Small intestine (tissue), 7 donors: ENCODE results near the gene VAT1L. TPM values are rescaled to one million over a fixed set of nuclear protein-coding genes. Genes with fewer than 3 reads are reported as not detected.
A peak's percentile ranks its signal among the peaks of the same experiment; 100 is the strongest.

Experiments used
- DNase-seq, 2 donors: peaks; one replicate each; pipeline versions ENCODE4 v3.0.0 to v3.0.0-alpha.2; 2013
- FAIRE-seq: peaks from 2 replicates; lab custom pipeline; 2012; peaks lifted over from hg19 to GRCh38; lab: Jason Lieb, UNC
- H3K27ac ChIP-seq, 3 donors: one replicate each; pipeline ENCODE4 v1.5.1; 2013; ENCODE audit warnings: low read length in 2 of 3, mild to moderate bottlenecking in 2 of 3, control low read depth in 1 of 3, inconsistent platforms in 1 of 3, low read depth in 1 of 3, moderate library complexity in 1 of 3
- H3K27me3 ChIP-seq, 3 donors: one replicate each; pipeline ENCODE4 v1.6.1; 2013; ENCODE audit warnings: low read length in 3 of 3, inconsistent platforms in 1 of 3; ENCODE audit not compliant: control insufficient read depth in 3 of 3, insufficient read depth in 3 of 3
- H3K36me3 ChIP-seq, 3 donors: one replicate each; pipeline ENCODE4 v1.6.1; 2013; ENCODE audit warnings: low read length in 3 of 3, inconsistent platforms in 1 of 3, low read depth in 1 of 3, mild to moderate bottlenecking in 1 of 3, moderate library complexity in 1 of 3; ENCODE audit not compliant: control insufficient read depth in 3 of 3, insufficient read depth in 2 of 3
- H3K4me1 ChIP-seq, 3 donors: one replicate each; pipeline ENCODE4 v1.6.1; 2013; ENCODE audit warnings: low read length in 2 of 3, inconsistent platforms in 1 of 3, low read depth in 1 of 3, mild to moderate bottlenecking in 1 of 3, moderate library complexity in 1 of 3; ENCODE audit not compliant: control insufficient read depth in 3 of 3, insufficient read depth in 2 of 3
- H3K4me3 ChIP-seq, 3 donors: one replicate each; pipeline ENCODE4 v1.5.1; 2013; ENCODE audit warnings: low read length in 3 of 3, control low read depth in 1 of 3, inconsistent platforms in 1 of 3, low read depth in 1 of 3, mild to moderate bottlenecking in 1 of 3, moderate library complexity in 1 of 3
- H3K9me3 ChIP-seq, 2 donors: one replicate each; pipeline ENCODE4 v1.6.1; 2013; ENCODE audit warnings: low read depth in 1 of 2, low read length in 1 of 2; ENCODE audit not compliant: control insufficient read depth in 2 of 2, insufficient read depth in 1 of 2
- WGBS, 3 donors: extraction: QIAGEN DNeasy Blood & Tissue Kit; methylation state at CpG; one replicate each; pipeline ENCODE4 v1.1.7; 2013; 5-methylcytosine and 5-hydroxymethylcytosine counted together
- polyA plus RNA-seq, 4 donors: library from polyadenylated mRNA; stranded (reverse) in 3 of 4; unstranded in 1 of 4; fragments of 200-250 nt in 3 of 4; fragments of 120-200 nt in 1 of 4; gene quantifications; one replicate each; pipeline versions ENCODE4 v1.2.1 to v1.2.3, GENCODE V29; 2013
- donor health status: healthy with polysubstance abuse.
- donor health status: control.
- donor health status: control.
- donor health status: Bipolar disorder and iron deficiency.
- donor health status: healthy.

Gene VAT1L
- polyA plus RNA-seq, 4 donors, result 0.22 to 3.5 (median 1.6) TPM

GRCh38 chr16:77910021-77910420 is 121.7 kb downstream of the VAT1L start:
- WGBS, 3 donors, result 42 to 58% (median 47%) methylated on average over 3 of the region's 3 CpGs
- Histone ChIP-seq H3K9me3 (no peaks in the 10 kb centered on the region), H3K4me3 (no peak overlapping the region), H3K4me1 (no peaks in the 10 kb centered on the region), H3K36me3 (no peaks in the 10 kb centered on the region), H3K27me3 (no peaks in the 10 kb centered on the region), H3K27ac (no peak overlapping the region)
- FAIRE-seq, result no peak
- DNase-seq, result no peak

DNA sequence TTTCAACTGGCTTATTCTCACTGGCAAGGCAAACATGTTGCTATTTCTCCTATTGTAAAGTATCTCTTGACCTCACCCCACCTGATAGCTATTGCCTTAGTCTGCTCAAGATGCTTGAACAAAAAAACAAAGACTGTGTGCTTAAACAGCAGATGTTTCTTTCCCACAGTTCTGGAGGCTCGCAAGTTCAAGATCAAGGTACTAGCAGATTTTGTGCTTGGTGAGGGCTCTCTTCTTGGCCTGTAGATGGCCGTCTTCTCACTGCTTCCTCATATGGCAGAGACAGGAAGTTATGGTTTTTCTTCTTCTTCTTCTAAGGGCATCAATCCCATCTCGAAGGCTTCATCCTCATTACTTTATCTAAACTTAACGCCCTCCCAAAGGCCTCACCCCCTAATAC is 124.3 kb downstream of the VAT1L start:
- Histone ChIP-seq H3K9me3 (no peaks in the 10 kb centered on the region), H3K27ac (no peak overlapping the region), H3K4me1 (no peaks in the 10 kb centered on the region), H3K4me3 (no peak overlapping the region), H3K27me3 (no peaks in the 10 kb centered on the region), H3K36me3 (no peaks in the 10 kb centered on the region)
- DNase-seq (no peak), FAIRE-seq (no peak)
- 63 to 80% (median 77%) methylated on average over 4 of the region's 4 CpGs for WGBS, 3 donors

GRCh38 chr16:77913738-77914253 is 125.4 kb downstream of the VAT1L start:
- H3K4me1 ChIP-seq, result no peaks in the 10 kb centered on the region
- no peak for FAIRE-seq
- no peaks in the 10 kb centered on the region for H3K36me3 ChIP-seq
- H3K27ac ChIP-seq, result no peak overlapping the region
- 49 to 83% (median 57%) methylated on average over 2 of the region's 2 CpGs for whole genome bisulfite sequencing, 3 donors
- H3K27me3 ChIP-seq, result no peaks in the 10 kb centered on the region
- no peak overlapping the region for H3K4me3 ChIP-seq
- H3K9me3 ChIP-seq, result no peaks in the 10 kb centered on the region
- no peak for DNase-seq

DNA sequence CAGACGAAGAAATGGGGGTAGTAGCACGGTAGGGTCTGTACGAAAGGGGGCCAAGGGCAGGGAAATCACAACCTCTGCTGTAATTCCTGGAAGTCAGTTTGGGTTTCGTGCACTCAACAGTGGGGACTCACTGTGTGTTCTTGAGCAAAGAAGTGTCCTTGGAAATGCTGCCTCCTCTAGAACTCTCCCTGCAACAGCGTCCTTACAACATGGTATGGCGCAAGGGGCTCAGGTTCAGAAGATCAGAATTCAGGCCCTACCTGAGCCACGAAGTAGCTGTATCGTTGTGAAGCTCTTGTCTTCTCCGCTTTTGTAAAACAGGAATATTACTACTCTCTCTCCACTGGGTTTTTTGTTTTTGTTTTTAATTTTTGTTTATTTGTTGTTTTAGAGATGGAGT is 127.7 kb downstream of the VAT1L start:
- 88 to 94% (median 92%) methylated on average over 9 of the region's 9 CpGs for WGBS, 3 donors
- Histone ChIP-seq H3K27me3 (no peaks in the 10 kb centered on the region), H3K4me1 (no peaks in the 10 kb centered on the region), H3K36me3 (no peaks in the 10 kb centered on the region), H3K4me3 (no peak overlapping the region), H3K27ac (no peak overlapping the region), H3K9me3 (no peaks in the 10 kb centered on the region)
- FAIRE-seq (no peak), DNase-seq (no peak)

GRCh38 chr16:77917971-77918370 is 129.6 kb downstream of the VAT1L start:
- Histone ChIP-seq H3K27me3 (no peaks in the 10 kb centered on the region), H3K27ac (no peak overlapping the region), H3K9me3 (no peaks in the 10 kb centered on the region), H3K36me3 (no peaks in the 10 kb centered on the region), H3K4me3 (no peak overlapping the region), H3K4me1 (no peaks in the 10 kb centered on the region)
- no peak for DNase-seq
- FAIRE-seq, result no peak
- WGBS, 3 donors, result 60 to 76% (median 75%) methylated on average over 3 of the region's 3 CpGs

GRCh38 chr16:77918809-77919707 is 130.7 kb downstream of the VAT1L start:
- H3K27ac ChIP-seq, result no peak overlapping the region
- H3K4me3 ChIP-seq, result no peak overlapping the region
- 32 to 36% (median 33%) methylated on average over 8 of the region's 8 CpGs for WGBS, 3 donors
- DNase-seq (peak in 1 of 2 donors; percentile 24), FAIRE-seq (no peak)
- no peaks in the 10 kb centered on the region for H3K27me3 ChIP-seq
- H3K9me3 ChIP-seq, result no peaks in the 10 kb centered on the region
- no peaks in the 10 kb centered on the region for H3K36me3 ChIP-seq
- H3K4me1 ChIP-seq, result no peaks in the 10 kb centered on the region

GRCh38 chr16:77919761-77920415 is 131.5 kb downstream of the VAT1L start:
- no peak overlapping the region for H3K4me3 ChIP-seq
- H3K27me3 ChIP-seq, result no peaks in the 10 kb centered on the region
- DNase-seq (no peak), FAIRE-seq (no peak)
- no peaks in the 10 kb centered on the region for H3K4me1 ChIP-seq
- H3K9me3 ChIP-seq, result no peaks in the 10 kb centered on the region
- 45 to 50% (median 47%) methylated on average over 8 of the region's 8 CpGs for WGBS, 3 donors
- no peaks in the 10 kb centered on the region for H3K36me3 ChIP-seq
- H3K27ac ChIP-seq, result no peak overlapping the region

DNA sequence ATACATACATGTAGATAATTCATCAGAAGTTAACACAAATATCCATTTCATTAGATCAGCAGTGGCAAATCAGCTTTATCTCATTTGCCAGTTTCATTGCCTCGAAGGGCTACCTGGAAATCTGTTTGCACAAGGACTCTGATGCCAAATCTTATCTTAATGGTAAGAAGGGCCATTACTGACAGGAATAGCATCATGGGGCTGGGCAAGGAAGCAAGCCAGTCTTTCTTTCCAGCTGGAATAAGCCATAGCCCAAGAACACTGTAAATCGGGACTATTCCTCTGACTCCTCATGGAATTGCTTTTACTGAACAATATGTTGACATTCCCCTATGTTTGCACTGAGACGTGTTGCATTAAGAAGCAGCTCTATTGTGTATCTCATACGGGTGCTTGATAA is 132.6 kb downstream of the VAT1L start:
- DNase-seq (no peak), FAIRE-seq (no peak)
- Histone ChIP-seq H3K27me3 (no peaks in the 10 kb centered on the region), H3K9me3 (no peaks in the 10 kb centered on the region), H3K36me3 (no peaks in the 10 kb centered on the region), H3K4me1 (no peaks in the 10 kb centered on the region), H3K4me3 (no peak overlapping the region), H3K27ac (no peak overlapping the region)
- 36 to 58% (median 45%) methylated on average over 4 of the region's 4 CpGs for WGBS, 3 donors
